Measurements from ENCODE around the gene VTN. TPM values are rescaled to one million over a fixed set of nuclear protein-coding genes. Genes with fewer than 3 reads are reported as not detected.
A peak's percentile ranks its signal among the peaks of the same experiment; 100 is the strongest.

The VTN gene
- total RNA-seq, 1 donor = 0.09 TPM

DNA sequence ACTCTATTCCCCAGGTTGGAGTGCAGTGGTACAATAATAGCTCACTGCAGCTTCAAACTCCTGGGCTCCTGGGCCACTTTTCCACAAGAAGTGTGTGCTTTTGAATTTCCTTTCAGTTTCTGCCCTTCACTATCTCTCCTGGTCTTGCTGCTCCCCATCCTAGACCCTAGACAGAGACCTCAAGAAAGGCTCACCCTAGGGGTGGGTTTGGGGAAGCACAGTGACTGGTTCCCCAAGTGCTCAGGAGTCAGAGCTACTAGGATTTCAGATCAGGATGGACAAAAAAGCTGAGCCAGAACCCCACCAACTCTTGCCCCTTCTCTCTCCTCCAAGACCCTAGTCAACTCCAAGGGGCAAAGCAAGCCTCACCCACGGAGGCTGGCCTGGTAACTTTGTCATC, 3.5 kb downstream of the VTN start:
- no peak overlapping the region for H3K4me3 ChIP-seq (ENCODE audit: low read depth, low read length)
- TF ChIP-seq, protein P1, sequence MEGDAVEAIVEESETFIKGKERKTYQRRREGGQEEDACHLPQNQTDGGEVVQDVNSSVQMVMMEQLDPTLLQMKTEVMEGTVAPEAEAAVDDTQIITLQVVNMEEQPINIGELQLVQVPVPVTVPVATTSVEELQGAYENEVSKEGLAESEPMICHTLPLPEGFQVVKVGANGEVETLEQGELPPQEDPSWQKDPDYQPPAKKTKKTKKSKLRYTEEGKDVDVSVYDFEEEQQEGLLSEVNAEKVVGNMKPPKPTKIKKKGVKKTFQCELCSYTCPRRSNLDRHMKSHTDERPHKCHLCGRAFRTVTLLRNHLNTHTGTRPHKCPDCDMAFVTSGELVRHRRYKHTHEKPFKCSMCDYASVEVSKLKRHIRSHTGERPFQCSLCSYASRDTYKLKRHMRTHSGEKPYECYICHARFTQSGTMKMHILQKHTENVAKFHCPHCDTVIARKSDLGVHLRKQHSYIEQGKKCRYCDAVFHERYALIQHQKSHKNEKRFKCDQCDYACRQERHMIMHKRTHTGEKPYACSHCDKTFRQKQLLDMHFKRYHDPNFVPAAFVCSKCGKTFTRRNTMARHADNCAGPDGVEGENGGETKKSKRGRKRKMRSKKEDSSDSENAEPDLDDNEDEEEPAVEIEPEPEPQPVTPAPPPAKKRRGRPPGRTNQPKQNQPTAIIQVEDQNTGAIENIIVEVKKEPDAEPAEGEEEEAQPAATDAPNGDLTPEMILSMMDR (IDR thresholded peaks at IDR 0.05; ENCODE audit: insufficient read depth, low read length) = peak; percentile 8
- DNase-seq (ENCODE audit: low read depth) = no peak

DNA sequence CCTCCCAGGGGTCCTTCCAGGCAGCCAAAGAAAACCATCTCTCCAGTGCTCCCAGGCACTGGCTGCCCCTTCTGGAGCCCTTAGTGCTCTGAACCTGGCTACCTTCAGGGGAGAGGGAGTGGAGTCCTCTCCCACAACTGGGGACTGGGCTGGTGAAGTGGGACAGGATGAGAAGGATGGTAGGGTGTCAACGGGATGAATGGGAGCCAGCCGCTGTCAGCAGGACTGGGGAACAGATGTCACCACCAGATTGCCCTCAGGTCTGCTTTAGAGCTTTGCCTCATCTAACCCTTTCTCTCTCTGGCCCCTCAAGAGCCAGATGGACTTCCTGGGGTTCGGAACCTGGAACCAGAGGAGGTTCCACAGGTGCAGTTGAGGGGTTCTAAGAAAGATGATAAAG, 4.6 kb downstream of the VTN start:
- no peak overlapping the region for H3K4me3 ChIP-seq (ENCODE audit: low read depth, low read length)
- TF ChIP-seq, protein P1 (IDR thresholded peaks at IDR 0.05; ENCODE audit: insufficient read depth, low read length) = no peak
- DNase-seq (ENCODE audit: low read depth) = no peak

DNA sequence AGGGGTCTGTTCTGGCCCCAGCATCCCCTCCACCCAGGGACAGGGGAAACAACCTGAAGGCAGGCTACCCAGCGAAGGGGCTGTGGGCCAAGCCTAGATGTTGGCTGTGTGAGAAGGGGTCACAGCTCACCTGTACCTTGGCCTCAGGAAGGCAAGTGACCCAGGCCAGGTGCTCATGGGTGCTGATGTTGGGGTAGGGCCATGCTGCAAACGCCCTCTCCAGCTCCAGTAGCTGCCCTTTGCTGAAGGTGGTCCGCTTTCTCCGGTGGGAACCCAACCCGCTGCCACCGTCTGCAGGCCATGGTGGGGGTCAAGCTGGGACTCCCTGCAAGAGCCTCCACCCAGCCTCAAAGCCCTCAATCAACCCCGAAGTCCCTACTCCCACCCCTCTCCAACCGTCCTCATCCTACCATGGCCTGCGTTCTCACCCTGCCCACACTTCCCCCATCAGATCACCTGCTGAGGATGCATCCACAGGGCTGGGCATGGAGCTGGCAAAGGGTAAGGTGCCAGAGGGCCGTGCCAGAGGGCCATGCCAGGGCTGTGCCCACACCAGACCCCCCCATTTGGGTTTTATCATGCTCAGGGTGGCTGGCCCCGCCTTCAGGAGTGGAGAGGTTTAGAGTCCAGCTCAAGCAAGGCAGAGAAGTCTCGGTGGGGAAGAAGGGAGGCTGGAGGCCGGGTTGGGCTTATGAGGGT, 5.3 kb downstream of the VTN start, which contains the start of gene SEBOX:
TSS of gene SEBOX (minus strand) at position 535 of the 699 bp plus-strand sequence. CDS start at position 487, 48 bp downstream.
- no peak within 1 kb of the TSS for H3K4me3 ChIP-seq (ENCODE audit: low read depth, low read length)
- no peak for DNase-seq (ENCODE audit: low read depth)
- TF ChIP-seq, protein P1 (IDR thresholded peaks at IDR 0.05; ENCODE audit: insufficient read depth, low read length) = no peak

DNA sequence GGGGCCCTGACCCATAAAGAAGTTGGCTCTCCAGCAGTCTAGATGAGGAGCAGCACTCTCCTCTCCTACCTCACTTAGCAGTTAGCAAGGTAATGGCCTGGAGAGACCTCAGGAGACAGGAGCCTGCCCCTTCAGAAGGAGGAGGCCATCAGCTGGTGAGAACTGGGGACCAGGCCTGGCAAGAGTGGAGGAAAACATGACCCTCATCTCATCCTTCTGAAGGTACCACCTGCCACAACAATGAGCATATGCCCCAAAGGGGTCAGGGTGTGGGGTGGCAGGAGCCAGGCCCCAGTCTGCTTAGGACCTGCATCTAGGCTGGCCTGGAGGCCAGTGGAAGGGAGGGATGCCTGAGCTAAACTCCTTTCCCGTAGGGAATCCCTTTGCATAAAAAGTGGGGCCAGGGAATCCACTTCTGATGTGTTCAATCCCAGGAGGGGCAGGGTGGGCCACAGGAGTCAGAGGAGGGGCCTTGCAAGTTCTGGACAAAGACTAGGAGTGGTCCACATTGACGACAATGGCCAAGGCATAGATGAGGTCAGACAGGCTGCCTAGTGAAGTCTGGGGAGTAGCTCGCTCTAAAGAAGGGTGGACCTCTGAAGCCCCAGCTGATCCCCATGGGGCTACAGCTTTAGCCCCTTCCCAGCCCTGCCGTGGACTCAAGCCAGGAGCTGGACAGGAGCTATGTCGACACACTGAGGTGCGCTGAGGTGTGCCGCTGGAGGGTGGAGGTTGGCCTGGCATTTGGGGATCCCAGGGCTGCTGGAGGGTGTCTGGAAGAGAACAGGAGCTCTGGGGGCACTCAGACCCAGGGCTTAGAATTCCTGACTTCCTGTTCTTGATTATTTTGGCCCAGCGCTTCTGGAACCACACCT, 6.1 kb downstream of the VTN start:
- H3K4me3 ChIP-seq (ENCODE audit: low read depth, low read length) = no peak overlapping the region
- TF ChIP-seq, protein P1 (IDR thresholded peaks at IDR 0.05; ENCODE audit: insufficient read depth, low read length) = no peak
- DNase-seq (ENCODE audit: low read depth) = no peak

DNA sequence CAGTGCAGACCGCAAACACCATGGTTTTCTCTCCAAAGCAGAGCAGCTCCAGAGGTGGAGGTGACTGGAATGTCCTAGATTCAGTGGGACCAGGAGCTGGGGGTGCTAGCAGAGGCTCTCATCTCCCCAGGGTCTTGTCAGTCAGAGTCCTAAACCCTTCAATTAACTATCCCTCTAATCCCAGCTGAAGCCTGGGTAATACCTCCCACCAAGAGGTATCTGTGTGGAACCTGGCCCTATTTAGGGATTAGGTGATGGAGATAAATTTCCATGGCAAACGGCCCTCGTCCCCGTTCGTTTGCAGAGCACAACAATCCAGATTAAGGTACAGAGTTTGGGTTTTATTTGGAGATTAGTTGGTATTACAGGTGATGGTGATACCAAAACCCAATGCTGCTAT, 6.9 kb downstream of the VTN start:
- TF ChIP-seq, protein P1 (IDR thresholded peaks at IDR 0.05; ENCODE audit: insufficient read depth, low read length) = no peak
- no peak for DNase-seq (ENCODE audit: low read depth)
- H3K4me3 ChIP-seq (ENCODE audit: low read depth, low read length) = no peak overlapping the region

DNA sequence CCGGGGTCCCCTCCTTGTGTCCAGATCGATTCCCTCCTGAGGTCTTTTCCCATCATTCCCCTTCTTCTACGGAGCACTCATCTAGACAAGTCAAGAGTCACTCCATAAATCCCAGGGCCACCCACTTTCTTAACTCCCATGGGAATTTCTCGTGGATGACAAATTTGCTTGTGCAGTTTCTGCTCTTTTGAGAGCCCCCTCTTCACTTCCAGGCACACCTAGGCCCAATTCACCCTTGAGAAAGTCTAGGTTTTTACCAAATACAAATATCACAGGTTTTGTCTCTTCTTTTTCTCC, 12.3 kb downstream of the VTN start:
- DNase-seq (ENCODE audit: low read depth) = no peak
- TF ChIP-seq, protein P1 (IDR thresholded peaks at IDR 0.05; ENCODE audit: insufficient read depth, low read length) = no peak
- peak overlapping the region; percentile 96 for H3K4me3 ChIP-seq (ENCODE audit: low read depth, low read length)

Data from fibroblast of the aortic adventitia (primary cell).